GM03348 (cell line): ENCODE measurements around the gene CEACAM6.

Source experiments
- DNase-seq: peaks from one replicate; pipeline ENCODE4 v3.0.0; 2012; ENCODE audit warnings: low spot score

The CEACAM6 gene

DNA sequence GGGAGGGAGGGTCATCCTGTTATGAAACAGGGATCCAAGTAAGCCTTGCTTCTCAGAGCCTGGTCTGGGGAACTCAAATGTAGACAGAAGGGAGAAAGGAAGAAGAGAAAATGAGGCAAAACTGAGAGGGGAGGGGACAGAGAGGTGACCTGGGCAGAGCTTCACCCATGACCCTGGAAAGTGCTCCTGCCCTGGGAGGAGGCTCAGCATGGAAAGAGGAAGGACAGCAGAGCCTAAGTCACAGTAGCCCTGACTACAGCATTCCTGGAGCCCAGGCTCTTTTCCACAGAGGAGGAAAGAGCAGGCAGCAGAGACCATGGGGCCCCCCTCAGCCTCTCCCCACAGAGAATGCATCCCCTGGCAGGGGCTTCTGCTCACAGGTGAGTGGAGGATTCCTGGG lies 41.0 kb downstream of the CEACAM6 start, which contains the start of gene CEACAM3:
CEACAM3 (plus strand) TSS at position 226 of the 400 bp plus-strand sequence; CDS start at position 317, 91 bp downstream.
- no peak for DNase-seq

DNA sequence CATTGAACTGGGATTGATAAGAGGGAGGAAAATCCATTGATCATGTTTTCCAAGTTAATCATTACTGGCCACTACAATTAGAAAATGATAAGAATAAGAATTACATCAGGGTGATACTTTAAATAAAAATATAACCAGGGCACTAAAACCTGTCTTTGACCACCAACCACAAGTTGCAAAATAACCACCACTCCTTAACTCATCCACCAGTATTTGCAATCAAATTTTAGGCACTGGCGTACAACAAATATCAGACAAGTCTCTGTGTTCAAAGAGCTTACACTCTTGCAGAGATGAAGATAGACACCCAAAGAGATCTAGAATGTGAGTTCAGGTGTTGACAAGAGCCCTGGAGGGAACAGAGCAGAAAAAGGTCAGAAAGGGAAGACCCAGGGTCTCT lies 41.6 kb downstream of the CEACAM6 start:
- no peak for DNase-seq

DNA sequence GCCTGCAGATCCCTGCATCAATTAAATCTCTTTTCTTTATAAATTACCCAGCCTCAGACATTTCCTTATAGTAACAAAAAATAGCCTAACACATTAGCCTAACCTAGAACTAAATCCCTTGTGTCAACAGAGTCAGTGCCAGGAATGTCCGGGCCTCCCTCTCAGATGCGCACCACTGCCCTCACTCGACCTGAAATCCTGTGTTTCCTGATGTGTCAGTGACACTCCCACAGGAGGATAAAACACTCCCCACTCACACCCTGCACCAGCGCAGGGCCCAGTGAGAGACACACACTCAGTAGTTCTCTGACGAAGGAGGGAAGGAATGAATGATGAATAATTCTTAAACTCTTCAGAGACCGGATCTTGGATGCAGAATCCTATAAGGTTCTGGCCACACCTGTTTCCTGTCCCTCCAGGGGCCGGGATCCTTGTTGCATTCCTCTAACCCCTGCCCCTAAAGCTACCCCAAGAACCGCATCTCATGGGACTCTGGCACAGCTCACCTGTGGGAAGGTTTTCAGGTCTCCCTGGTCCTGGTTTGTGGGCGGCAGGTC lies 44.2 kb downstream of the CEACAM6 start:
- no peak for DNase-seq

DNA sequence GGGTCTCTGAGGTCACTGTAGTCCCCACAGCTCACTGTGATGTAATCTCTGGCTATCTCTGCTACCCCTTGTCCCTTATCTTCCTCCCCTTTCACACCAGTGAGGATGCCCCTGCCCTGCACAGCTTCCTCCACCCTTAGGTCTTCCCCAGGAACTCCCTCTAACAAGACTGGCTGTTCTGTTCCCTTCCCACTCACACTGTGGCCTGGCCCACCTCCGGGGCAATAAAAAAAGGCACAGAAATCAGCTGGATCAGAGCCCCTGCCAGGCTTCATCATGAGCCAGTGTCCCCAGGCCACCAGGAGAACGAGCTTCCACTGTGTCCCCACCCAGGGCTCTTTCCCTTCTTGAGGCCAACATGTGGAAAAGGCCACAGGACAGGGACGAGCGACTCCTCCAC lies 45.7 kb downstream of the CEACAM6 start:
- no peak for DNase-seq

DNA sequence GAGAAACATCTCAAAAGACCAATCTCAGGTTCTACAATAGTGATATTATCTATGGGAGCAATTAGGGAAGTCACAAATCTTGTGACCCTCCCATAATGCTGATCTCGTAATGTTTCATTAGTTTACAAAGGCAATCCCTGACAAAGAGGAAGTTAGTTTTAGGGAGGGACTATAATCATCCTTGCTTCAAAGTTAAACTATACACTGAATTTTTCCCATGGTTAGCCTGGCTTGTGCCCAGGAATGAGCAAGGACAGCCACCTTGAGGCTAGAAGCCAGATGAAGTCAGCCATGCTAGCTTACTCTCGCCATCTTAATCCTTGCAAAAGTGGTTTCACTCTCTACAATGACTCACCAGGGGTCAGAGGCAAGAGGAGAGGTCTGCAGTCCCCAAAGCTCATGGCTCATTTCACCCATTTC lies 46.5 kb downstream of the CEACAM6 start:
- DNase-seq: no peak

DNA sequence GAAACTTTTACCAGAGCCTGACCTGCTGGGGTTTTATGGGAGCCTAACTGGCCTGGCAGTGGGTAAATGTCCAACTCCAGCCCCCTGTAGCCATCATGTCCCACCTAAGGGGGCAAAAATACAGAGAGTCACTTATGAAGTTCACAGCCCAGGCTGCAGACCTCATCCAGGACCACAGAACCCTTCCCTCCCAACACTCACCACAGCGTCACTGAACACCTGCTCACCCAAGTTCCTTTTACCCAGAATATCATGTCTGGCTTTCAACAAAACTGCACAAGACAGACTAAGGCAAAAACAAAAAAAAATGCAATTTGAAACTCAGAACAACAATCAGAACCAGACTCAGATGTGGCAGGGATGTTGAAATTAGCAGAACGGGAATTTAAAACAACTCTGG lies 47.4 kb downstream of the CEACAM6 start:
- no peak for DNase-seq

DNA sequence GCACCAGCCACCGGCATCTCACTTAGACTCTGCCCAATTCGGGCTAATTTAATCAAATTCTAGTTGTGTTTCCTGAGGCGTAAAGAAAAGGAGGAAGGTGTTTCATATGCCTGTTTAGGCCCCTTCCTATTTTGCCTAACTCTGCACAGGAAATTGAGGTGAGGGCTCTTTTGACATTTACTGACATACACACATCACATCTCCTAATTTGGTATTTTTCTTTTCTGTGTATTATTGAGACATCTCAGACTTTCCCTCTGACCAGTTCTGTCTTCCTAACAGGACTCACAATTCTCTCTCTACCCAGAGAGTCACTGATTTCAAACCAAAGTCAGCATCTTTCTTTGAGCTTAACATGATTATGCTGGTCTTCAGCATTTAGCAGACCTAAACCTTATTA lies 49.0 kb downstream of the CEACAM6 start:
- no peak for DNase-seq

DNA sequence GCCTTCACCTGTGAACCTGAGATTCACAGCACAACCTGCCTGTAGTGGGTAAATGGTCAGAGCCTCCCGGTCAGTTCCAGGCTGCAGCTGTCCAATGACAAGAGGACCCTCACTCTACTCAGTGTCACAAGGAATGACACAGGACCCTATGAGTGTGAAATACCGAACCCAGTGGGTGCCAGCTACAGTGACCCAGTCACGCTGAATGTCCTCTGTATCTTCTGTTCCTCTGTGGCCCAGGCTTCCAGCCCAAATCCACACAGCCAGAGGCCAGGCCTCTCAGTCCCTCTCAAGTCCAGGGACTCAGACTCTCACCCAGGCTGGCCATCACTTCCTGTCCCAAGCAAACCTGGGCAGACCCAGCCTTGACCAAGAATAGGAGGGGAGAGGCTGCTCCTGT lies 51.8 kb downstream of the CEACAM6 start:
- no peak for DNase-seq

DNA sequence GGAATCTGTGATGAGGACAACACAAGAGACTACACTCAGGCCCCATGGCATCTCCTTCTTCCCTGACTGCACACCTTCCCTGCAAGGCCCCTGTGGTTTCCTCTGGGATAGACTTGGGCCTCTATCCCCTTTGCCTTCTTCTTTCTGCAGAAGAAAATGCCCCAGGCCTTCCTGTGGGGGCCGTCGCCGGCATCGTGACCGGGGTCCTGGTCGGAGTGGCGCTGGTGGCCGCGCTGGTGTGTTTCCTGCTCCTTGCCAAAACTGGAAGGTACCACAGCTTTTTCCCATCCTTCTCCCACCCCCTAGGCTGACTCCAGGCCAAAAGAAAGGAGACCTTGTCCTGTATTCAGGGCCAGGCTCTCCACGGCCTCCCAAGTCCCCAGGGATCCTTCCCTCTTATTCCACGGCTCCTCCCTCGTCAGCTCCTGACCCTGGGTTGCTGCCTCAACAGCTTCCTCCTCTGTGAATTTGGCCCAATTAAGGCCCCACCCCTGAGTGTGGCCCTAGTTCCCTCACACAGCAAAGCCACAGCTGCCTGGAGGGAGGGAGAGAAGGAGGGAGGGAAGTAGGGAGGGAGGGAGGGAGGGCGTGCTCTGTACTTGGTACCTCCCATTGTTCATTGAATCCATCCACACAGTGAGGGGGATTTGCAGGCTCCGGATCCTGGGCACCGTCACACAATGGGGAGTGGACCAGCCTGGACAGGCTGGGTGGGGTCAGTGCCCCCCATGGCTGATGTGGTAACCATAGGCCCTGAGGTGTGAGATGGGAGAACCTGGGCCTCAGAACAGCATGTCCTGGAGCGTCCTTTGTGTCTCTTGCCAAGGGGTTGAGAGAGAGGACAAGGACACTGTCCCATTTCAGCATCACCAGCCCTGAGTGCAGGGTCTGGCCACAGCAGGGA lies 53.6 kb downstream of the CEACAM6 start:
- no peak for DNase-seq

DNA sequence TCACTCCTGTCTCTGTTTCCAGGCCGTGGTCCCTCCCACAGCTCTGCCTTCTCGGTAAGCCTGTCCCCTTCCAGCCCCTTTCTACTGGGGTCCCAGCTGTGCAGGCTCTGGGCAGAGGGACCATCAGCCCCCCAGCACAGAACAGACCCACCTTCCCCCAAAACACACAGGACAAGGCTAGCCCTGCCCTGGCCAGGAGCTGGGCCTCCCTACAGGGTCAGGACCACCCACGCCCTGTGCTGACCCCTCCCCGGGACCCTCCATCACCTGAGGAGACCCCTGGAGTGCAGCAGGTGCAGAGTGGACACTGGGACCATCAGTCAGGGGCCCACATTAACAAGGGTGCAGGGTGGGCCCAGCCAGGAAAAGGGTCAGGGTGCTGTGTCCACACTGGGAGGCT lies 55.0 kb downstream of the CEACAM6 start:
- DNase-seq: no peak

DNA sequence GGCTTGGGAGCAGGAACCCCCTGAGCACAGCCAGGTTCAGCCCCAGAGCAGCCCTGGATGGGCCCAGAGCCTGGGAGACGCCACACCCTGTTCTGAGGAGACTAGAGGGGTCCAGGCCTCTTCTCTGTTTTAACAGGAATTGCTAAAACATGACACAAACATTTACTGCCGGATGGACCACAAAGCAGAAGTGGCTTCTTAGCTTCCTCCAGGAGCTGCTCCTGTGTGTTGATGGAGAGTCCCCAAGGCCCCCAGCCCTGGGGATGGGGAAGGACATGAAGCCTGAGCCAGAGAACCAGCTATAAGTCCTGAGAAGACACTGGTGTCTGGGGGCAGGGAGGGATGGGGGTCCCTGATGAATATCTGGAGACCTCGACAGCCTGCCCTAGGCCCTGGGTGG lies 55.7 kb downstream of the CEACAM6 start:
- no peak for DNase-seq

DNA sequence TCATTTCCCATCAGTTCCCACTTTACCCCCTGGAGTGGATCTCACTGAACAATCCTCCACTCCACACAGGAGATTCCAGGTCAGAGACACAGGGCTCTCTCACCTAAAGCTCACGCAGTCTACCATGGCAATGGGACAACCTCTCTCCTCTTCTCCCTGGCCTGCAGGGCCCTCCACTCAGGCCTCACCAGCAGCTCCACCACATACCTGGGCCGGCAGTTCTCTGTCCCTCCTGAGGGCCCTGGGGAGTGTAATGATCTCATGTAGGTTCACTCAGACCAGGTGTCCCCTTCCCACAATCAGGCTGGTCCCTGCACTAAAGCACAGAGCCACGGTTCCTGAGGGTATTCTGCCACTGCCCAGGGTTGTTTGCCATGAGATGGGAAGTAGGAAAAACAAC lies 56.7 kb downstream of the CEACAM6 start:
- no peak for DNase-seq

DNA sequence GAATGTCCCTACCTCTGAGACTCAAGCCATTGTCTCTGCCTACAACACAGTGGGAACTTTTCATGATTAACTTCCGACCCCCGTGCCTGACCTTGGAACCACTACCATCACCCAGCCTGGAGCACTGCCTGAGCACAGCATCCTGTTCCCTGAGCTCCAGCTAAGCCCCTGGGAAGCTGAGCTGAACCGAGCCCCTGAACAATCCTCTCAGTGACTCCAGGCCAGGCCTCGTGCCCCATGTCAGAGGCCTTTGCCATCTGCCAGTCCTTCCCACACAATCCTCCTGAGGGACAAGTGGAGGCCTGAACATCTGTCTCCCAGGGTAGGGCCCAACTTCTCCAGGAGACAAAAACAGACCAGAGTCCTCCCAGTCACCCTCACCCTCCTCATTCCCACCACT lies 58.6 kb downstream of the CEACAM6 start:
- no peak for DNase-seq

DNA sequence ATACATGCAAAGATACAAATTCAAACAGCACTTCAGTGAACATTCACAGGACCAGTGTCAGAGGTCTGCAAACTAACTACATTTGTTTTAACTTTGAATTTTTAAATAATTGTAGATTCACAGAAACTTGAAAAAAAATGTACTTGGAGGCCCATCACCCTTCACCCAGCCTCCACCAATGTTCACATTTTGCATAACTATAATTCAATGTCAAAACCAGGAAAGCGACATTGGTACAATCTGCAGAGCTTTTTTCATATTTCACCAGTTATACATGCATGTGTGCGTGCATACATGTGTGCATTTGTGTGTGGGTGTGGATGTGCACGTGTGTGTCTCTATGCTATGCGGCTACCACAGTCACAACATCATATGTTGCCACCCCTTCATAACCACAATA lies 60.0 kb downstream of the CEACAM6 start:
- no peak for DNase-seq

DNA sequence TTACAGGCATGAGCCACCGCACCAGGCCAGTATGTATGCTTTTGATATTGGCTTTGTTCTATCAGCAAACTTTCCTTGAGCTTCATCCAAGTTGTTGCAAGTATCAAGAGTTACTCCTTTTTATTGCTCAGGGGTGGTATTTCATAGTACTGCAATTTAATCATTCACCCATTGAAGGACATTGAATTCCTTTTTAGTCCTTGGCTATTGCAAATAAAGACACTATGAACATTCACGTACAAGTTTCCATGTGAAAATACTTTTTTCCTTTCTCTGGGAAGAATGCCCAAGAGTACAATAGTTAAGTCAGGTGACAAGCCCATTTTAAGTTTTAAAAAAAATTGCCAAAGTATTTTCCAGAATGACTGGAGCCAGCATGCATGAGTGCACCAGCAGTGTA lies 61.4 kb downstream of the CEACAM6 start:
- DNase-seq: no peak

DNA sequence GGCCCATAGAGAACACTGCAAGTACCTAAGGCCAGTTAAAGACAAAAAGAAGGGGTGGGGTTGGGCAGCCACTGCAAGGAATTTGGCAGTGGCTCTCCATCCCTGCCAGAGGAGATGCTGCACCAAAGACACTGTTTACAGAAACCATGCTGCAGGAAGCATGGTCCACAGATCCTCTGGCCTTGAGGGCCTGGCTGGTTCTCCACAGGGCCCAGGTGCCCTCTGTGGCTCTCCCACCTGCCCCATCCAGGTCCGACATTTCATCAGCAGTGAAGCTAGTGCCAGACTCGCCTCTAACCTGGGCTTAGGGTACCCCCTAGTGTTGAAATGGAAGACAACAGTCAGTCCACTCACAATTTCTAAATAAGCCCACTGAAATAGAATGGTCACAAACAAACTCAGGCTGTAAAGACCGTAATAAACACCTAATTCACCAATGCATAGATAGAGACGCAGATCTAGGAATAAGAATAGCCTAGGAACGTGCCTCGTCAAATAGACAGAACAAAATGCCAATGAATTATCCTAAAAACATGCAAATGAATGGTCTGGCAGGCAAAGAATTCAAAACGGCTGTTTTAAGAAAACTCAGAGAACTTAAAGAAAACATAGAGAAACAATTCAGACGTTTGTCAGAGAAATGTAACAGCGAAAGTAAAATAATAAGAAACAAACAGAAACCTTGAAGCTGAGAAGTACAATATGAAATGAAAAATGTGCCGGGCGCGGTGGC lies 65.8 kb downstream of the CEACAM6 start:
- DNase-seq: peak; percentile 55
